H9 (cell line): ENCODE results near the gene GPC6. TPM values are rescaled to one million over a fixed set of nuclear protein-coding genes. Genes with fewer than 3 reads are reported as not detected.

Source experiments
- DNase-seq: peaks from one replicate; pipeline ENCODE4 v3.0.0-alpha.2; 2017
- H2AFZ ChIP-seq: one replicate; pipeline ENCODE4 v1.6.1; 2013; ENCODE audit warnings: mild to moderate bottlenecking, low read length, control low read depth, moderate library complexity
- H2AK5ac ChIP-seq: 2 replicates; pipeline ENCODE4 v1.6.1; 2013; ENCODE audit warnings: low read length, control low read depth, mixed read lengths; ENCODE audit not compliant: insufficient read length
- H2BK120ac ChIP-seq: one replicate; pipeline ENCODE4 v1.6.1; 2013; ENCODE audit warnings: low read depth, mild to moderate bottlenecking, low read length, control low read depth, inconsistent platforms; ENCODE audit not compliant: poor library complexity, severe bottlenecking
- H2BK12ac ChIP-seq: 2 replicates; pipeline ENCODE4 v1.6.1; 2013; ENCODE audit warnings: low read length, control low read depth, mixed read lengths, low read depth; ENCODE audit not compliant: insufficient read length
- H2BK15ac ChIP-seq: 2 replicates; pipeline ENCODE4 v1.6.1; 2013; ENCODE audit warnings: low read depth, low read length, control low read depth
- H2BK20ac ChIP-seq: one replicate; pipeline ENCODE4 v1.6.1; 2013; ENCODE audit warnings: low read depth, mild to moderate bottlenecking, low read length, control low read depth, inconsistent platforms; ENCODE audit not compliant: poor library complexity, severe bottlenecking
- H2BK5ac ChIP-seq: 2 replicates; pipeline ENCODE4 v1.6.1; 2013; ENCODE audit warnings: low read length, control low read depth, mixed read lengths; ENCODE audit not compliant: insufficient read length
- H3K14ac ChIP-seq: 2 replicates; pipeline ENCODE4 v1.6.1; 2013; ENCODE audit warnings: low read length, control low read depth; ENCODE audit not compliant: insufficient read depth
- H3K18ac ChIP-seq: 2 replicates; pipeline ENCODE4 v1.6.1; 2013; ENCODE audit warnings: low read depth, mild to moderate bottlenecking, mixed read lengths, low read length, control low read depth; ENCODE audit not compliant: insufficient read length
- H3K23ac ChIP-seq: 2 replicates; pipeline ENCODE4 v1.6.1; 2013; ENCODE audit warnings: low read length, control low read depth, mixed read lengths, low read depth; ENCODE audit not compliant: insufficient read length
- H3K23me2 ChIP-seq: 2 replicates; pipeline ENCODE4 v1.6.1; 2013; ENCODE audit warnings: low read depth, mild to moderate bottlenecking, mixed read lengths, low read length, control low read depth; ENCODE audit not compliant: insufficient read length, poor library complexity, severe bottlenecking
- H3K27ac ChIP-seq: 2 replicates; pipeline ENCODE4 v1.5.1; 2013; ENCODE audit warnings: low read length, control low read depth, mixed read lengths, low read depth; ENCODE audit not compliant: insufficient read length
- H3K27me3 ChIP-seq: 2 replicates; pipeline ENCODE4 v1.6.1; 2013; ENCODE audit warnings: low read length, control low read depth, inconsistent platforms; ENCODE audit not compliant: insufficient read depth
- H3K4ac ChIP-seq: 2 replicates; pipeline ENCODE4 v1.6.1; 2013; ENCODE audit warnings: low read depth, mild to moderate bottlenecking, control low read depth, inconsistent platforms, low read length, moderate library complexity
- H3K4me1 ChIP-seq: 2 replicates; pipeline ENCODE4 v1.6.1; 2013; ENCODE audit warnings: low read length, control low read depth, inconsistent platforms; ENCODE audit not compliant: insufficient read depth
- H3K4me2 ChIP-seq: 2 replicates; pipeline ENCODE4 v1.6.1; 2013; ENCODE audit warnings: low read length, control low read depth, mixed read lengths; ENCODE audit not compliant: insufficient read length, insufficient read depth
- H3K56ac ChIP-seq: 2 replicates; pipeline ENCODE4 v1.6.1; 2013; ENCODE audit warnings: low read depth, mild to moderate bottlenecking, mixed read lengths, low read length, control low read depth; ENCODE audit not compliant: insufficient read length
- H3K79me1 ChIP-seq: 2 replicates; pipeline ENCODE4 v1.6.1; 2013; ENCODE audit warnings: low read depth, mild to moderate bottlenecking, moderate library complexity, low read length, control low read depth, inconsistent platforms; ENCODE audit not compliant: insufficient read depth, poor library complexity, severe bottlenecking
- H3K79me2 ChIP-seq: 2 replicates; pipeline ENCODE4 v1.6.1; 2013; ENCODE audit warnings: low read length, control low read depth, inconsistent platforms; ENCODE audit not compliant: insufficient read depth
- H3K9ac ChIP-seq: 2 replicates; pipeline ENCODE4 v1.6.1; 2013; ENCODE audit warnings: low read length, control low read depth, mixed read lengths; ENCODE audit not compliant: insufficient read length; ENCODE audit errors: extremely low read depth
- H3K9me3 ChIP-seq: one replicate; pipeline ENCODE4 v1.6.1; 2013; ENCODE audit warnings: low read depth, low read length, inconsistent platforms; ENCODE audit not compliant: control insufficient read depth
- H3T11ph ChIP-seq: one replicate; pipeline ENCODE4 v1.6.1; 2013; ENCODE audit warnings: mild to moderate bottlenecking, low read length, control low read depth, inconsistent platforms
- H4K20me1 ChIP-seq: one replicate; pipeline ENCODE4 v1.6.1; 2013; ENCODE audit not compliant: control insufficient read depth, insufficient read length, insufficient read depth
- H4K5ac ChIP-seq: 2 replicates; pipeline ENCODE4 v1.6.1; 2013; ENCODE audit warnings: low read depth, mild to moderate bottlenecking, mixed read lengths, low read length, control low read depth; ENCODE audit not compliant: insufficient read length
- H4K8ac ChIP-seq: replicated peaks from 2 replicates; pipeline ENCODE4 v1.6.1; 2013; ENCODE audit warnings: low read length, control low read depth, mixed read lengths, low read depth; ENCODE audit not compliant: insufficient read length
- H4K91ac ChIP-seq: 2 replicates; pipeline ENCODE4 v1.6.1; 2013; ENCODE audit warnings: low read depth, mild to moderate bottlenecking, moderate library complexity, mixed read lengths, low read length, control low read depth; ENCODE audit not compliant: insufficient read length
- H3K27ac Mint-ChIP-seq, 3 experiments: 2 replicates in 2 of 3; 3 replicates in 1 of 3; pipeline ENCODE4 v1.8.0; 2020 to 2021; ENCODE audit warnings: mixed read lengths in 3 of 3, mild to moderate bottlenecking in 1 of 3, moderate library complexity in 1 of 3
- H3K27me3 Mint-ChIP-seq: 2 replicates; pipeline ENCODE4 v1.8.0; 2021; ENCODE audit warnings: low read depth, mild to moderate bottlenecking, moderate library complexity, mixed read lengths
- H3K36me3 Mint-ChIP-seq, 3 experiments: 2 replicates in 2 of 3; 3 replicates in 1 of 3; pipeline ENCODE4 v1.8.0; 2020 to 2021; ENCODE audit warnings: low read depth in 3 of 3, mixed read lengths in 3 of 3; ENCODE audit not compliant: insufficient read depth in 1 of 3
- H3K4me1 Mint-ChIP-seq, 2 experiments: 2 replicates each; pipeline ENCODE4 v1.8.0; 2020; ENCODE audit warnings: mixed read lengths in 2 of 2
- H3K4me3 Mint-ChIP-seq, 2 experiments: 2 replicates in 1 of 2; 3 replicates in 1 of 2; pipeline ENCODE4 v1.8.0; 2020 to 2021; ENCODE audit warnings: mild to moderate bottlenecking in 2 of 2, mixed read lengths in 2 of 2, moderate library complexity in 1 of 2
- H3K9me3 Mint-ChIP-seq, 2 experiments: 2 replicates in 1 of 2; 3 replicates in 1 of 2; pipeline ENCODE4 v1.8.0; 2020; ENCODE audit warnings: mild to moderate bottlenecking in 2 of 2, mixed read lengths in 2 of 2, moderate library complexity in 1 of 2
- total RNA-seq: library from RNA; stranded (reverse); gene quantifications from 2 replicates; pipeline ENCODE4 v1.2.1, GENCODE V29; 2021
- TF ChIP-seq, protein P1 (sequence below): fragments of 200-600 bp; sonication (generic); conservative IDR thresholded peaks from 3 replicates; pipeline ENCODE4 v1.8.0; 2021; ENCODE audit warnings: antibody characterized with exemption, mild to moderate bottlenecking

GPC6 gene
- total RNA-seq, 1 experiment from 2014 or later, result 15.6 TPM

DNA sequence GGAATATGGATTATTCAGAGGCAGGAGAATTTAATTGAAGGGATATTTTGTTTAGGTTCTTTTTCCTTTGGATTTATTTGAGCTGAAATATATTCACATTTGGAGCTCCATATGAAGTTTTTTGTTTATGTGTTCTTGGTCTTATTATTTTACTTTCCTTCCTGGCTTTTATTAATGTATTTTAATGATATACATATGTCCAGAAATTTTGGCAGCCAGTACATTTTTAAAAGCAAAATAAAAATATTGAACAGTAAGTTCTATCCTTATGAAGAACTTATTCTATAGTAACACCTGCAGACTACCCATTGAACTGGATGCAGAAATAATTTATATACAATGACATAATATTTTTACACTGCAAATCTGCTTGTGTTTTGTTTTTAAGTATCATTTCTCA, 323.6 kb downstream of the GPC6 start:
- Histone ChIP-seq H3K4me1 (no peaks in the 10 kb centered on the region; the same call in 1 of the 2 replicates), H3K79me2 (no peaks in the 10 kb centered on the region), H2BK15ac (no peak overlapping the region), H3K4ac (no peak overlapping the region), H3K9ac (no peak overlapping the region), H2AK5ac (no peak overlapping the region), H4K8ac (no peak overlapping the region), H4K91ac (no peak overlapping the region), H4K5ac (no peak overlapping the region), H3K4me2 (no peak overlapping the region), H2BK20ac (no peak overlapping the region), H3K23me2 (no peaks in the 10 kb centered on the region), H3T11ph (no peak overlapping the region), H3K56ac (no peak overlapping the region), H3K79me1 (no peaks in the 10 kb centered on the region), H2BK120ac (no peak overlapping the region), H3K9me3 (no peaks in the 10 kb centered on the region), H2BK12ac (no peak overlapping the region), H3K14ac (no peak overlapping the region), H3K27me3 (no peaks in the 10 kb centered on the region), H3K18ac (no peak overlapping the region), H4K20me1 (no peaks in the 10 kb centered on the region), H3K23ac (no peak overlapping the region), H2BK5ac (no peak overlapping the region), H3K27ac (no peak overlapping the region), H2AFZ (no peak overlapping the region)
- no peaks in the 10 kb centered on the region for H3K9me3 Mint-ChIP-seq
- H3K27ac Mint-ChIP-seq, result no peak overlapping the region
- DNase-seq, result no peak
- no peaks in the 10 kb centered on the region for H3K36me3 Mint-ChIP-seq
- H3K4me1 Mint-ChIP-seq, result peaks cover 30 to 31% of the 10 kb centered on the region in 2 experiments
- no peaks in the 10 kb centered on the region for H3K27me3 Mint-ChIP-seq
- TF ChIP-seq, protein P1, sequence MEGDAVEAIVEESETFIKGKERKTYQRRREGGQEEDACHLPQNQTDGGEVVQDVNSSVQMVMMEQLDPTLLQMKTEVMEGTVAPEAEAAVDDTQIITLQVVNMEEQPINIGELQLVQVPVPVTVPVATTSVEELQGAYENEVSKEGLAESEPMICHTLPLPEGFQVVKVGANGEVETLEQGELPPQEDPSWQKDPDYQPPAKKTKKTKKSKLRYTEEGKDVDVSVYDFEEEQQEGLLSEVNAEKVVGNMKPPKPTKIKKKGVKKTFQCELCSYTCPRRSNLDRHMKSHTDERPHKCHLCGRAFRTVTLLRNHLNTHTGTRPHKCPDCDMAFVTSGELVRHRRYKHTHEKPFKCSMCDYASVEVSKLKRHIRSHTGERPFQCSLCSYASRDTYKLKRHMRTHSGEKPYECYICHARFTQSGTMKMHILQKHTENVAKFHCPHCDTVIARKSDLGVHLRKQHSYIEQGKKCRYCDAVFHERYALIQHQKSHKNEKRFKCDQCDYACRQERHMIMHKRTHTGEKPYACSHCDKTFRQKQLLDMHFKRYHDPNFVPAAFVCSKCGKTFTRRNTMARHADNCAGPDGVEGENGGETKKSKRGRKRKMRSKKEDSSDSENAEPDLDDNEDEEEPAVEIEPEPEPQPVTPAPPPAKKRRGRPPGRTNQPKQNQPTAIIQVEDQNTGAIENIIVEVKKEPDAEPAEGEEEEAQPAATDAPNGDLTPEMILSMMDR, result no peak
- no peak overlapping the region for H3K4me3 Mint-ChIP-seq
